ENCODE results near the gene KLK10. TPM values are rescaled to one million over a fixed set of nuclear protein-coding genes. Genes with fewer than 3 reads are reported as not detected.
"Not testable (repeated sequence)": the region's sequence is repeated elsewhere in the genome, so short reads cannot be mapped to it uniquely, and the experiment has no call there.

The KLK10 gene
- total and polyA plus RNA-seq, 2 donors (not counting 1 experiment from before 2014, with no cell fraction given), result 0.03 TPM; not detected in 1

DNA sequence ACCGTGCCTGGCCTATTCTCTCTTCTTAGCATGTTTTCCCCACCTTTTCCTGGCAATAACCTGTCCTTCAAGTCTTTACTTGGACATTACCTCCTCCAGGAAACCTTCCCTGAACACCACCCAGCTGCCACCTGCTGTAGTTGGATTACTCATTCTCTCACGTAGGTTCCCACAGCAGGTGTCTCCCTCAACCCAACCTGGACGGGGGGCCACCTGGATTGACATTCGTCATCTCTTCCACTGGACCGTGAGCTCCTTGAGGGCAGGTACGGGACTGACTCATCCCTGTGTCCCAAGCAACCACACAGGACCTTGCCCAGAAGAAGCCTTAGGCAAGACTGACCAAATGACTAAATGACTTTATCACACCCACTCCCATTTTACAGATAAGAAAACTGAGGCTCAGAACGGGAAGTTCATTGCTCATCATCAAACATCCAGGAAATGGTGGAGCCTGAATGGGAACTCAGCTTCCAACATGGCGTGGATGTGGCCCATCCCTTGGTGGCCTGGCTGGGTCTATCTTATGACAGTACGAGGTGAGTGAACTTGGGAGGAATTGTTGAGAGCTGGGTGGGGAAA is 46.6 kb downstream of the KLK10 start:
- no peaks in the 10 kb centered on the region for H3K36me3 ChIP-seq (ENCODE audit: control insufficient read depth, insufficient read depth, low read length)
- no peak overlapping the region for H3K4me3 ChIP-seq (replicated peaks in 1 of 4; ENCODE audit: control extremely low read depth in 1 of 4, insufficient read depth in 1 of 4, low read depth in 3 of 4, low read length in 4 of 4)
- no peak overlapping the region for H2AFZ ChIP-seq (ENCODE audit: low read length)
- H3K27ac ChIP-seq (ENCODE audit: insufficient read depth, low read length), result no peak overlapping the region
- H3K4me1 ChIP-seq (ENCODE audit: control insufficient read depth, extremely low read depth, insufficient read depth, low read length), result no peaks in the 10 kb centered on the region
- no peak for TF ChIP-seq EZH2 (IDR thresholded peaks at IDR 0.05; ENCODE audit: low read length, missing control alignments)
- TF ChIP-seq, protein P1, sequence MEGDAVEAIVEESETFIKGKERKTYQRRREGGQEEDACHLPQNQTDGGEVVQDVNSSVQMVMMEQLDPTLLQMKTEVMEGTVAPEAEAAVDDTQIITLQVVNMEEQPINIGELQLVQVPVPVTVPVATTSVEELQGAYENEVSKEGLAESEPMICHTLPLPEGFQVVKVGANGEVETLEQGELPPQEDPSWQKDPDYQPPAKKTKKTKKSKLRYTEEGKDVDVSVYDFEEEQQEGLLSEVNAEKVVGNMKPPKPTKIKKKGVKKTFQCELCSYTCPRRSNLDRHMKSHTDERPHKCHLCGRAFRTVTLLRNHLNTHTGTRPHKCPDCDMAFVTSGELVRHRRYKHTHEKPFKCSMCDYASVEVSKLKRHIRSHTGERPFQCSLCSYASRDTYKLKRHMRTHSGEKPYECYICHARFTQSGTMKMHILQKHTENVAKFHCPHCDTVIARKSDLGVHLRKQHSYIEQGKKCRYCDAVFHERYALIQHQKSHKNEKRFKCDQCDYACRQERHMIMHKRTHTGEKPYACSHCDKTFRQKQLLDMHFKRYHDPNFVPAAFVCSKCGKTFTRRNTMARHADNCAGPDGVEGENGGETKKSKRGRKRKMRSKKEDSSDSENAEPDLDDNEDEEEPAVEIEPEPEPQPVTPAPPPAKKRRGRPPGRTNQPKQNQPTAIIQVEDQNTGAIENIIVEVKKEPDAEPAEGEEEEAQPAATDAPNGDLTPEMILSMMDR (conservative IDR thresholded peaks at IDR 0.05 in 1 of 2, IDR thresholded peaks at IDR 0.05 in 1 of 2; ENCODE audit: low read depth in 1 of 2, low read length in 2 of 2), result no peak
- H3K9me3 ChIP-seq (ENCODE audit: control insufficient read depth, insufficient read depth, low read depth, low read length), result no peaks in the 10 kb centered on the region
- H3K9ac ChIP-seq (ENCODE audit: insufficient read depth, low read length), result no peak overlapping the region
- no peak overlapping the region for H3K4me2 ChIP-seq (ENCODE audit: extremely low read depth, insufficient read depth, low read length)
- no peak for DNase-seq (ENCODE audit: low read depth in 2 of 2)
- no peaks in the 10 kb centered on the region for H4K20me1 ChIP-seq (ENCODE audit: control insufficient read depth, extremely low read depth, insufficient read depth, low read length)
- H3K27me3 ChIP-seq (ENCODE audit: control insufficient read depth, insufficient read depth, low read length), result no peaks in the 10 kb centered on the region
- H3K79me2 ChIP-seq (ENCODE audit: control insufficient read depth, insufficient read depth, low read length), result no peaks in the 10 kb centered on the region

DNA sequence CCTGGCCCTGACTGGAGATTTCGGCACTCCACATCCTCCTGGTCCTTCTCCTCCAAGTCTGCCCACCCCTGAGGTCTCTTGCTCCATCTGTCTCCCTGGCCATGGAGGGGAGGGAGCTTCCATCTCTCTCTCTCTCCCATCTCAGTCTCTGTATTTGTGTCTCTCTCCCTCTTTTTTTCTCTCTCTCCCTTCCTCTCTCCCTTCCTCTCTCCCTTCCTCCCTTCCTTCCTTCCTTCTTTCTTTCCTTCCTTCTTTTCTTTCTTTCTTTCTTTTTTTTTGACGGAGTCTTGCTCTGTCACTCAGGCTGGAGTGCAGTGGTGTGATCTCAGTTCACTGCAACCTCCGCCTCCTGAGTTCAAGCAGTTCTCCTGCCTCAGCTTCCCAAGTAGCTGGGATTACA is 49.7 kb downstream of the KLK10 start:
- not testable (repeated sequence) for H3K4me2 ChIP-seq (ENCODE audit: extremely low read depth, insufficient read depth, low read length); H3K27me3 ChIP-seq (ENCODE audit: control insufficient read depth, insufficient read depth, low read length); H3K9me3 ChIP-seq (ENCODE audit: control insufficient read depth, insufficient read depth, low read depth, low read length); H3K79me2 ChIP-seq (ENCODE audit: control insufficient read depth, insufficient read depth, low read length); H3K4me3 ChIP-seq (replicated peaks in 1 of 4; ENCODE audit: control extremely low read depth in 1 of 4, insufficient read depth in 1 of 4, low read depth in 3 of 4, low read length in 4 of 4); H4K20me1 ChIP-seq (ENCODE audit: control insufficient read depth, extremely low read depth, insufficient read depth, low read length); H3K36me3 ChIP-seq (ENCODE audit: control insufficient read depth, insufficient read depth, low read length); H3K9ac ChIP-seq (ENCODE audit: insufficient read depth, low read length); H2AFZ ChIP-seq (ENCODE audit: low read length); H3K4me1 ChIP-seq (ENCODE audit: control insufficient read depth, extremely low read depth, insufficient read depth, low read length); H3K27ac ChIP-seq (ENCODE audit: insufficient read depth, low read length); DNase-seq (ENCODE audit: low read depth in 2 of 2)

DNA sequence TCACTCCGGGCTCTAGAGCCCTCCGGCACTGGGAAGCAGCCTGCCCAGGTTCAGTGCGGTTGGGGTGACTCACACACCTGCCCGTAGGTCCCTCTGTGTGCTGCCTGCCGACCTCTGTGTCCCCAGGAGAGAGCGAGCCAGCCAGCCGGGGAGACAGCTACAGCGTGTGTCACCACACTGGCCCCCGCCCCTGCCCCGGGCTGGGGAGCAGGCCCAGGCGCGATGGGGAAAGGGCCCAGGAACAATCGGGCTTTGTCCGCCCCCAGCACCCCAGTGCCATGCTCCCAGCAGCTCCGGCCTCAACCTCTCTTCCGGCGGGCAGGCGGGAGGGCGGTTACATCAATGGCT is 50.1 kb downstream of the KLK10 start, which contains the start of gene KLK6:
Gene KLK6, minus strand, starts transcription at position 179 of the 348 bp plus-strand sequence. CDS start 1,487 bp downstream, outside the sequence.
- no peak for DNase-seq (ENCODE audit: low read depth in 2 of 2)
- no peak within 1 kb of the TSS for H3K4me3 ChIP-seq (replicated peaks in 1 of 4; ENCODE audit: control extremely low read depth in 1 of 4, insufficient read depth in 1 of 4, low read depth in 3 of 4, low read length in 4 of 4)
- H3K79me2 ChIP-seq (ENCODE audit: control insufficient read depth, insufficient read depth, low read length), result no peaks in the 10 kb centered on the region
- no peaks in the 10 kb centered on the region for H3K36me3 ChIP-seq (ENCODE audit: control insufficient read depth, insufficient read depth, low read length)
- no peak within 1 kb of the TSS for H3K9ac ChIP-seq (ENCODE audit: insufficient read depth, low read length)
- TF ChIP-seq EZH2 (IDR thresholded peaks at IDR 0.05; ENCODE audit: low read length, missing control alignments), result no peak
- TF ChIP-seq, protein P1 (conservative IDR thresholded peaks at IDR 0.05 in 1 of 2, IDR thresholded peaks at IDR 0.05 in 1 of 2; ENCODE audit: low read depth in 1 of 2, low read length in 2 of 2), result no peak
- H2AFZ ChIP-seq (ENCODE audit: low read length), result no peak within 1 kb of the TSS
- no peaks in the 10 kb centered on the region for H4K20me1 ChIP-seq (ENCODE audit: control insufficient read depth, extremely low read depth, insufficient read depth, low read length)
- H3K27ac ChIP-seq (ENCODE audit: insufficient read depth, low read length), result no peak within 1 kb of the TSS
- H3K27me3 ChIP-seq (ENCODE audit: control insufficient read depth, insufficient read depth, low read length), result no peaks in the 10 kb centered on the region
- H3K9me3 ChIP-seq (ENCODE audit: control insufficient read depth, insufficient read depth, low read depth, low read length), result no peaks in the 10 kb centered on the region
- H3K4me2 ChIP-seq (ENCODE audit: extremely low read depth, insufficient read depth, low read length), result no peak within 1 kb of the TSS
- no peaks in the 10 kb centered on the region for H3K4me1 ChIP-seq (ENCODE audit: control insufficient read depth, extremely low read depth, insufficient read depth, low read length)

Data from fibroblast of lung (primary cell).